Activated naive CD4-positive, alpha-beta T cell treated with anti-CD3 and anti-CD28 coated beads for 36 hours (primary cell): ENCODE results near the gene CREB5. TPM values are rescaled to one million over a fixed set of nuclear protein-coding genes. Genes with fewer than 3 reads are reported as not detected.

Experiments used
- CTCF ChIA-PET: fragments of 350-600 bp; sonication (Branson Sonifier 250); formaldehyde crosslinking; loops from one replicate; lab custom pipeline; 2021; ENCODE audit warnings: antibody characterized with exemption; lab: Charles Lee
- DNase-seq: peaks from one replicate; pipeline ENCODE4 v3.0.0-alpha.2; 2020
- H3K27ac Mint-ChIP-seq: one replicate; pipeline ENCODE4 v1.8.0; 2021; ENCODE audit warnings: mild to moderate bottlenecking, mixed read lengths
- H3K27me3 Mint-ChIP-seq: one replicate; pipeline ENCODE4 v1.8.0; 2021; ENCODE audit warnings: low read depth, mixed read lengths
- H3K36me3 Mint-ChIP-seq: one replicate; pipeline ENCODE4 v1.8.0; 2021; ENCODE audit warnings: low read depth, mixed read lengths
- H3K4me1 Mint-ChIP-seq: one replicate; pipeline ENCODE4 v1.8.0; 2021; ENCODE audit warnings: low read depth, mixed read lengths
- H3K4me3 Mint-ChIP-seq: one replicate; pipeline ENCODE4 v1.8.0; 2021; ENCODE audit warnings: mild to moderate bottlenecking, moderate library complexity, mixed read lengths
- H3K9me3 Mint-ChIP-seq: one replicate; pipeline ENCODE4 v1.8.0; 2021; ENCODE audit warnings: mixed read lengths
- intact Hi-C: fragments of 100-400 bp; cut with micrococcal nuclease; formaldehyde crosslinking; loops from one replicate; pipeline ENCODE4 v1.15.1; 2023
- total RNA-seq, 2 experiments: library from RNA; stranded (reverse); gene quantifications; one replicate each; pipeline ENCODE4 v1.2.3, GENCODE V29; 2021

The CREB5 gene
- total RNA-seq, 2 experiments from 2014 or later: 0.30 to 0.48 TPM

DNA sequence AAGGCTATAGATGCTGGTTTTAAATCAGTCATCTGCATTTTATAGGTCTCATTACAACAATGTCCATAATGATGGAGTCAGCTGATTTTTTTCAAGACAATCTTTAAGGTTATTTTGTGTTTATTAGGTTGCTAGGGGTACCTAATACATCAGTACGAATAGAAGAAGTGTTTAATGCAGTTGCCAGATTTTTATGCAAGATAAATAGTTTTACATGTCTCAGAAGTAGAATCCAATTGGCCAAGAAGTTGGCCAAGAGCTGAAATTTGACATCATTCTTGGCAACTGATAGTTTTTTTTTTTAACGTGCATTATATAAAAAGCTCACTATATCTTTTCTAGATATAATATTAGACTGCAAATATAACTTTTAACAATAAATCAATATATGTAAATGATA is 337.3 kb downstream of the CREB5 start:
- CTCF ChIA-PET: no interaction called here
- H3K9me3 Mint-ChIP-seq: no peaks in the 10 kb centered on the region

GRCh38 chr7:28750981-28751380 is 338.7 kb downstream of the CREB5 start:
- Mint-ChIP-seq H3K27me3 (no peaks in the 10 kb centered on the region), H3K9me3 (no peaks in the 10 kb centered on the region), H3K4me1 (no peaks in the 10 kb centered on the region), H3K4me3 (no peak overlapping the region), H3K36me3 (no peaks in the 10 kb centered on the region), H3K27ac (no peak overlapping the region)
- intact Hi-C loops: no loop called here
- CTCF ChIA-PET: no interaction called here
- no peak for DNase-seq

More for the DNA sequence above, 337.3 kb downstream of the CREB5 start:
- Mint-ChIP-seq H3K27ac (no peak overlapping the region), H3K4me1 (no peaks in the 10 kb centered on the region), H3K27me3 (no peaks in the 10 kb centered on the region), H3K4me3 (no peak overlapping the region), H3K36me3 (no peaks in the 10 kb centered on the region)
- DNase-seq: no peak
- intact Hi-C loops: no loop called here

DNA sequence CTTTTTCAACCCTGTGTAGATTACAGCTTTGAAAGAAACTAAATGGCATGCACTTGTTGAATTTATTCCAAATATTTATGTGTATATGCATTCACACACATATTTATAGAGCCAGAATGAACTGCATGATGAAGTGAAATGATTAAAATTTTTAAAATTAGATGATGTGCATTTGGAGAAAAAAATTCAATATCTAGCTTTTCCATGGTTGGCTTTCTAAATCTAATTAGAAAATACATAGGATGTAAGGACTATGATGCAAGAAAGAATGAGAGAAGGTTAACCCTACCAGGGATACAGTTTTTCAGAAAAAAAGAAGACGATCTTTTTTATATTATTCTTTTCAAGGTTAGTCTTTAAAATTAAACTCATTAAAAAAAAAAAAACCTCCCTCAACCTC is 341.3 kb downstream of the CREB5 start:
- Mint-ChIP-seq H3K4me3 (no peak overlapping the region), H3K27ac (no peak overlapping the region), H3K36me3 (no peaks in the 10 kb centered on the region), H3K27me3 (no peaks in the 10 kb centered on the region), H3K9me3 (no peaks in the 10 kb centered on the region), H3K4me1 (no peaks in the 10 kb centered on the region)
- CTCF ChIA-PET: no interaction called here
- intact Hi-C loops: no loop called here
- DNase-seq: no peak

DNA sequence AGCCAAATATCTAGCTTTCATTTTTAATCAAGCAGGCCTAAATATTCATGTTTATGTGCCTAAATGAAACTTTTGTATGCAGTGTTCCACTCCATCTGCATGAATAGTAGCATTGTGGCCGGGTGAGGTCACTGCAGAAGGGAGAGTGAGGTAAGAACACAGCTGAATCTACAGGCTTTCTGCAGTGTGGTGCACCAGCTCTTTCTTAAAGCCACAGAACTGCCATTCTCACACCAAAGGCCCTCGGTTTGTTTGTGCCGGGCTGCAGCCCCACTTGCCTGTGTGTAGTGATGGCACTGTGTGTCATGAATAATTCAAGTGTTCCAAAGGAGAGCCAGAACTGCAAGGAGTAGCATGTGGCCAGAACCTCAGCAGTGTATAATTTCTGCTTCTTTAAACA is 341.7 kb downstream of the CREB5 start:
- no peaks in the 10 kb centered on the region for H3K9me3 Mint-ChIP-seq
- H3K36me3 Mint-ChIP-seq: no peaks in the 10 kb centered on the region
- no peak overlapping the region for H3K27ac Mint-ChIP-seq
- no peak for DNase-seq
- intact Hi-C loops: no loop called here
- no peaks in the 10 kb centered on the region for H3K27me3 Mint-ChIP-seq
- CTCF ChIA-PET: interaction anchor here (0.5 kb wide), 1 partner anchor 21 kb away, joined by 3 read pairs; no protein-coding TSS in a partner anchor
- no peak overlapping the region for H3K4me3 Mint-ChIP-seq
- H3K4me1 Mint-ChIP-seq: no peaks in the 10 kb centered on the region

DNA sequence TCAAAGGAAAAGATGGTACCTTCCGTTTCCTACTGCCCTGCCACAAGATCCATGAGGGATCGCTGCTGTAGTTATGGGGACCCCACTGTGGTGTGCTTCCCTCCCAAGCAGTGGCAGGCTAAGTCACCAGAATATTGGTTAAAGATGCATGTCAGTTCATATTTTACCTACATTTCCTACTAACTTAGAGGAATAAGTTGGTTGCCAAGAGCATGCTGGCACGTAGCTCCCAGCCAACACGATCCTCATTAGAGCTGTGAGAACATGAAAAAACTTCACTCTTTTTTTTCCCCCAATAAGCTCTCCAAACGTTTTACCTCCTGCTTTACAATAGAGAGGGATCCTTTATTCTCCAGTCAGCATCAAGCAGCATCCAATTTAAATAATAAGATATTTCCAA is 342.1 kb downstream of the CREB5 start:
- CTCF ChIA-PET: interaction anchor here (0.5 kb wide), 1 partner anchor 21 kb away, joined by 3 read pairs; no protein-coding TSS in a partner anchor
- no peak overlapping the region for H3K4me3 Mint-ChIP-seq
- H3K9me3 Mint-ChIP-seq: no peaks in the 10 kb centered on the region
- no peak overlapping the region for H3K27ac Mint-ChIP-seq
- H3K4me1 Mint-ChIP-seq: no peaks in the 10 kb centered on the region
- intact Hi-C loops: no loop called here
- no peaks in the 10 kb centered on the region for H3K27me3 Mint-ChIP-seq
- H3K36me3 Mint-ChIP-seq: no peaks in the 10 kb centered on the region
- DNase-seq: no peak

- no peaks in the 10 kb centered on the region for H3K4me1 Mint-ChIP-seq
- H3K27ac Mint-ChIP-seq: no peak overlapping the region
- intact Hi-C loops: no loop called here
- H3K9me3 Mint-ChIP-seq: no peaks in the 10 kb centered on the region
- no peaks in the 10 kb centered on the region for H3K36me3 Mint-ChIP-seq
- CTCF ChIA-PET: no interaction called here
- H3K4me3 Mint-ChIP-seq: no peak overlapping the region
- peaks cover 3% of the 10 kb centered on the region for H3K27me3 Mint-ChIP-seq
- DNase-seq: no peak
Observed at GRCh38 chr7:28755255-28755654, 342.9 kb downstream of the CREB5 start.

GRCh38 chr7:28758186-28758585 is 345.9 kb downstream of the CREB5 start:
- no peak overlapping the region for H3K4me3 Mint-ChIP-seq
- CTCF ChIA-PET: no interaction called here
- H3K27me3 Mint-ChIP-seq: peaks cover 3% of the 10 kb centered on the region
- no peaks in the 10 kb centered on the region for H3K9me3 Mint-ChIP-seq
- no peaks in the 10 kb centered on the region for H3K36me3 Mint-ChIP-seq
- intact Hi-C loops: no loop called here
- no peaks in the 10 kb centered on the region for H3K4me1 Mint-ChIP-seq
- no peak for DNase-seq
- H3K27ac Mint-ChIP-seq: no peak overlapping the region

DNA sequence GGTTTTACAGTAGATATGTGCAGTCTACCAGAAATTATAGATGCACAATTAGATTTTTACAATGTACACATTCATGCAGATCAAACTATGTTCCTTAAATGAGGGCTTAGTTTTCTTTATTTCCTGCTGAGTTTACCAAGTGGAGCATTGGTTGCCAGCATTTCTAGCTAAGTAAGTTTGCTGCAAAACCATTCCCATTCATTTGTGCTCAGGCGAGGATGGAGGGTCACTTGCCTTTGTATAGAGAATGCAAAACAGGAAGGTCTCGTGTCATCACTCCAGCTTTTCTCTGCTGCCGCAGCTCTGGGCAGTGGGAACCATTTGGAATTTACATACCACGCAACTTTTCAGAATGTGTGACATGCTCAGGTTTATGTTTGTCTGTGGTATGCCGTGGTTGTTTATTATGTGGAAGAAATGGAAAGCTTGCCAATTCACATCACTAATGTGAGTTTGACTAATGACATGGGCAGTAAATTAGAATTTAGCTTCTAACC is 347.2 kb downstream of the CREB5 start:
- CTCF ChIA-PET: interaction anchor here (0.6 kb wide), 1 partner anchor 222 kb away, joined by 3 read pairs; no protein-coding TSS in a partner anchor

GRCh38 chr7:28761505-28761904 is 349.2 kb downstream of the CREB5 start:
- no peaks in the 10 kb centered on the region for H3K36me3 Mint-ChIP-seq
- intact Hi-C loops: no loop called here

More for the DNA sequence above, 347.2 kb downstream of the CREB5 start:
- no peak overlapping the region for H3K4me3 Mint-ChIP-seq
- intact Hi-C loops: no loop called here
- DNase-seq: no peak
- no peaks in the 10 kb centered on the region for H3K36me3 Mint-ChIP-seq
- peaks cover 3% of the 10 kb centered on the region for H3K27me3 Mint-ChIP-seq
- H3K27ac Mint-ChIP-seq: no peak overlapping the region
- H3K9me3 Mint-ChIP-seq: no peaks in the 10 kb centered on the region
- no peaks in the 10 kb centered on the region for H3K4me1 Mint-ChIP-seq

GRCh38 chr7:28762651-28763050 is 350.3 kb downstream of the CREB5 start:
- H3K27ac Mint-ChIP-seq: no peak overlapping the region
- intact Hi-C loops: no loop called here
- H3K9me3 Mint-ChIP-seq: no peaks in the 10 kb centered on the region
- CTCF ChIA-PET: interaction anchor here (0.5 kb wide), 1 partner anchor 141 kb away, joined by 3 read pairs; no protein-coding TSS in a partner anchor
- H3K4me3 Mint-ChIP-seq: no peak overlapping the region
- DNase-seq: no peak
- no peaks in the 10 kb centered on the region for H3K36me3 Mint-ChIP-seq
- peaks cover 5% of the 10 kb centered on the region for H3K27me3 Mint-ChIP-seq
- no peaks in the 10 kb centered on the region for H3K4me1 Mint-ChIP-seq

More at GRCh38 chr7:28761505-28761904, 349.2 kb downstream of the CREB5 start:
- DNase-seq: no peak
- CTCF ChIA-PET: interaction anchor here (0.6 kb wide), 1 partner anchor 1421 kb away, joined by 4 read pairs; no protein-coding TSS in a partner anchor
- Mint-ChIP-seq H3K9me3 (no peaks in the 10 kb centered on the region), H3K27me3 (peaks cover 5% of the 10 kb centered on the region), H3K4me3 (no peak overlapping the region), H3K27ac (no peak overlapping the region), H3K4me1 (no peaks in the 10 kb centered on the region)

GRCh38 chr7:28766359-28766758 is 354.0 kb downstream of the CREB5 start:
- no peak overlapping the region for H3K4me3 Mint-ChIP-seq
- no peaks in the 10 kb centered on the region for H3K36me3 Mint-ChIP-seq
- CTCF ChIA-PET: no interaction called here
- no peak overlapping the region for H3K27ac Mint-ChIP-seq
- peaks cover 6% of the 10 kb centered on the region for H3K27me3 Mint-ChIP-seq
- H3K9me3 Mint-ChIP-seq: no peaks in the 10 kb centered on the region
- no peak for DNase-seq
- intact Hi-C loops: no loop called here
- no peaks in the 10 kb centered on the region for H3K4me1 Mint-ChIP-seq

GRCh38 chr7:28767356-28767755 is 355.0 kb downstream of the CREB5 start:
- intact Hi-C loops: no loop called here
- no peaks in the 10 kb centered on the region for H3K36me3 Mint-ChIP-seq

DNA sequence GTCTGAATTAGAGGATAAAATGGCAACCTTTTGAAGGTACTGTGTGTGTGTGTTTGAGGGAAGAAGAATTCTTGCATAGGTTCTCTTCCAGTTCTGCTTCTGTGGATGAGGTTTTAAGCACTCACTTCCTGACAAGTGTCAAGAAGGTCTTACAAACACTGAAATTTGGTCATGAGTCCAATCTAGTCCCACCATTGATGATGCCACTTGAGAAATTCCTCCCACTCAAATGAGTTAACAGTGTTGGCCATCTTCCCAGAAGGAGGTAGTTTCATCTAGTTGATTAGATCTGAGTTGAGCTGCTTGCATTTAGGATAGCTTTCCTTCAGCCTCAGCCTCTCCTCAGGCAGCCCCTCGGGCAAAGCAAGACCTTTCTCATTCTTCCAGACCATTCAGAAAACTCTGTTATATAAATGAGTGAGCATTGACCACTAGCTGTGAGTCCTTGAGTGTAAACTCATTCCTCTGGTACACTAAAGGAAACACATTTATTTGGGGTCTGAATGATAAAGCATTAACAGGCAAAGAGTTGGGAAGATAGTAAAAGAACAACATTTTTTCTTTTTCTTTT is 356.3 kb downstream of the CREB5 start:
- DNase-seq: no peak
- H3K27me3 Mint-ChIP-seq: peaks cover 10% of the 10 kb centered on the region
- CTCF ChIA-PET: no interaction called here
- H3K9me3 Mint-ChIP-seq: no peaks in the 10 kb centered on the region
- no peak overlapping the region for H3K27ac Mint-ChIP-seq
- no peaks in the 10 kb centered on the region for H3K4me1 Mint-ChIP-seq
- intact Hi-C loops: no loop called here
- no peak overlapping the region for H3K4me3 Mint-ChIP-seq
- no peaks in the 10 kb centered on the region for H3K36me3 Mint-ChIP-seq

More at GRCh38 chr7:28767356-28767755, 355.0 kb downstream of the CREB5 start:
- peaks cover 10% of the 10 kb centered on the region for H3K27me3 Mint-ChIP-seq
- no peaks in the 10 kb centered on the region for H3K4me1 Mint-ChIP-seq
- no peaks in the 10 kb centered on the region for H3K9me3 Mint-ChIP-seq
- CTCF ChIA-PET: no interaction called here
- H3K27ac Mint-ChIP-seq: no peak overlapping the region
- DNase-seq: no peak
- no peak overlapping the region for H3K4me3 Mint-ChIP-seq
